ENCODE data around the gene ROR2.

The ROR2 gene

GRCh38 chr9:91736898-91737601 lies 213.0 kb downstream of the ROR2 start:
- no peak for DNase-seq (ENCODE audit: low spot score)

- DNase-seq (ENCODE audit: low spot score) = no peak
Measured at GRCh38 chr9:91736311-91736710, 213.7 kb downstream of the ROR2 start.

- DNase-seq (ENCODE audit: low spot score) = no peak
Measured at GRCh38 chr9:91735049-91735448, 215.0 kb downstream of the ROR2 start.

GRCh38 chr9:91734371-91734981 lies 215.6 kb downstream of the ROR2 start:
- DNase-seq (ENCODE audit: low spot score) = peak; percentile 91

GRCh38 chr9:91733006-91733624 lies 216.9 kb downstream of the ROR2 start:
- DNase-seq (ENCODE audit: low spot score) = no peak

GRCh38 chr9:91732187-91733005 lies 217.6 kb downstream of the ROR2 start:
- no peak for DNase-seq (ENCODE audit: low spot score)

- no peak for DNase-seq (ENCODE audit: low spot score)
Measured at GRCh38 chr9:91730806-91731205, 219.2 kb downstream of the ROR2 start.

- DNase-seq (ENCODE audit: low spot score) = no peak
Measured at GRCh38 chr9:91729558-91729842, 220.5 kb downstream of the ROR2 start.

- no peak for DNase-seq (ENCODE audit: low spot score)
Measured at GRCh38 chr9:91727972-91728371, 222.1 kb downstream of the ROR2 start.

- DNase-seq (ENCODE audit: low spot score) = peak; percentile 68
Measured at GRCh38 chr9:91727316-91727861, 222.6 kb downstream of the ROR2 start.

- no peak for DNase-seq (ENCODE audit: low spot score)
Measured at GRCh38 chr9:91726406-91727100, 223.5 kb downstream of the ROR2 start.

- no peak for DNase-seq (ENCODE audit: low spot score)
Measured at GRCh38 chr9:91725651-91726050, 224.4 kb downstream of the ROR2 start.

GRCh38 chr9:91724609-91725505 lies 225.2 kb downstream of the ROR2 start:
- DNase-seq (ENCODE audit: low spot score) = no peak

- no peak for DNase-seq (ENCODE audit: low spot score)
Measured at GRCh38 chr9:91724068-91724440, 226.0 kb downstream of the ROR2 start.

GRCh38 chr9:91723420-91724067 lies 226.5 kb downstream of the ROR2 start:
- DNase-seq (ENCODE audit: low spot score) = no peak

- DNase-seq (ENCODE audit: low spot score) = no peak
Measured at GRCh38 chr9:91720751-91721705, 229.0 kb downstream of the ROR2 start.

GRCh38 chr9:91720313-91720712 lies 229.7 kb downstream of the ROR2 start:
- DNase-seq (ENCODE audit: low spot score) = no peak

- no peak for DNase-seq (ENCODE audit: low spot score)
Measured at GRCh38 chr9:91718071-91718470, 232.0 kb downstream of the ROR2 start.

GRCh38 chr9:91716815-91717214 lies 233.2 kb downstream of the ROR2 start:
- DNase-seq (ENCODE audit: low spot score) = no peak

All from COLO829 (cell line).